DOHH2 (cell line): ENCODE results near the gene ITGA11.
"Not testable (repeated sequence)": the region's sequence is repeated elsewhere in the genome, so short reads cannot be mapped to it uniquely, and the experiment has no call there.

Experiments
- H3F3A ChIP-seq: fragments of 200-600 bp; sonication (generic), shearing (Covaris generic); 2 replicates; pipeline ENCODE4 v1.6.0; 2016; ENCODE audit warnings: antibody characterized with exemption, mild to moderate bottlenecking; ENCODE audit not compliant: control insufficient read depth, insufficient read depth
- H3K27ac ChIP-seq: fragments of 200-600 bp; sonication (generic); 2 replicates; pipeline ENCODE4 v1.5.1; 2014; ENCODE audit warnings: low read depth, mild to moderate bottlenecking, low read length, moderate library complexity
- H3K27me3 ChIP-seq: fragments of 200-600 bp; sonication (generic); 2 replicates; pipeline ENCODE4 v1.6.1; 2014; ENCODE audit warnings: mild to moderate bottlenecking, low read length, mixed read lengths; ENCODE audit not compliant: control insufficient read depth
- H3K36me3 ChIP-seq: fragments of 200-600 bp; sonication (generic); 2 replicates; pipeline ENCODE4 v1.6.1; 2014; ENCODE audit warnings: mild to moderate bottlenecking, low read length, moderate library complexity, mixed read lengths; ENCODE audit not compliant: control insufficient read depth
- H3K4me1 ChIP-seq: fragments of 200-600 bp; sonication (generic); 2 replicates; pipeline ENCODE4 v1.6.1; 2014; ENCODE audit warnings: mild to moderate bottlenecking, low read length, mixed read lengths; ENCODE audit not compliant: control insufficient read depth
- H3K4me2 ChIP-seq: fragments of 200-600 bp; sonication (generic); 2 replicates; pipeline ENCODE4 v1.6.0; 2014; ENCODE audit warnings: mild to moderate bottlenecking, low read length, moderate library complexity
- H3K4me3 ChIP-seq: fragments of 200-600 bp; sonication (generic); 2 replicates; pipeline ENCODE4 v1.5.1; 2014; ENCODE audit warnings: mild to moderate bottlenecking, low read length, mixed read lengths
- H3K79me2 ChIP-seq: fragments of 200-600 bp; sonication (generic); 2 replicates; pipeline ENCODE4 v1.6.1; 2014; ENCODE audit warnings: mild to moderate bottlenecking, low read length, mixed read lengths; ENCODE audit not compliant: control insufficient read depth
- H3K9me2 ChIP-seq: fragments of 200-600 bp; sonication (generic); replicated peaks from 2 replicates; pipeline ENCODE4 v1.6.1; 2014; ENCODE audit warnings: mild to moderate bottlenecking, low read length, mixed read lengths; ENCODE audit not compliant: control insufficient read depth
- H3K9me3 ChIP-seq: fragments of 200-600 bp; sonication (generic); 2 replicates; pipeline ENCODE4 v1.6.1; 2014; ENCODE audit warnings: antibody characterized with exemption, low read length, mixed read lengths; ENCODE audit not compliant: control insufficient read depth, insufficient read depth
- H4K20me1 ChIP-seq: fragments of 200-600 bp; sonication (generic); 2 replicates; pipeline ENCODE4 v1.6.0; 2014; ENCODE audit warnings: low read depth, mild to moderate bottlenecking, antibody characterized with exemption, low read length, moderate library complexity; ENCODE audit not compliant: control insufficient read depth, insufficient read depth
- EZH2phosphoT487 ChIP-seq: fragments of 200-600 bp; sonication (generic); IDR thresholded peaks from 2 replicates; pipeline ENCODE4 v1.6.1; 2017; ENCODE audit warnings: borderline replicate concordance, mild to moderate bottlenecking, antibody characterized with exemption, low read length, moderate library complexity, mixed read lengths
- TF ChIP-seq, protein P1 (sequence below): fragments of 200-600 bp; sonication (generic); IDR thresholded peaks from one replicate; pipeline ENCODE4 v1.5.1; 2014; ENCODE audit warnings: antibody characterized with exemption, mild to moderate bottlenecking, low read depth, low read length; ENCODE audit not compliant: poor library complexity, severe bottlenecking

The ITGA11 gene

GRCh38 chr15:68400066-68400456, 31.9 kb downstream of the ITGA11 start:
- no peak overlapping the region for H3K27ac ChIP-seq
- no peaks in the 10 kb centered on the region for H4K20me1 ChIP-seq

DNA sequence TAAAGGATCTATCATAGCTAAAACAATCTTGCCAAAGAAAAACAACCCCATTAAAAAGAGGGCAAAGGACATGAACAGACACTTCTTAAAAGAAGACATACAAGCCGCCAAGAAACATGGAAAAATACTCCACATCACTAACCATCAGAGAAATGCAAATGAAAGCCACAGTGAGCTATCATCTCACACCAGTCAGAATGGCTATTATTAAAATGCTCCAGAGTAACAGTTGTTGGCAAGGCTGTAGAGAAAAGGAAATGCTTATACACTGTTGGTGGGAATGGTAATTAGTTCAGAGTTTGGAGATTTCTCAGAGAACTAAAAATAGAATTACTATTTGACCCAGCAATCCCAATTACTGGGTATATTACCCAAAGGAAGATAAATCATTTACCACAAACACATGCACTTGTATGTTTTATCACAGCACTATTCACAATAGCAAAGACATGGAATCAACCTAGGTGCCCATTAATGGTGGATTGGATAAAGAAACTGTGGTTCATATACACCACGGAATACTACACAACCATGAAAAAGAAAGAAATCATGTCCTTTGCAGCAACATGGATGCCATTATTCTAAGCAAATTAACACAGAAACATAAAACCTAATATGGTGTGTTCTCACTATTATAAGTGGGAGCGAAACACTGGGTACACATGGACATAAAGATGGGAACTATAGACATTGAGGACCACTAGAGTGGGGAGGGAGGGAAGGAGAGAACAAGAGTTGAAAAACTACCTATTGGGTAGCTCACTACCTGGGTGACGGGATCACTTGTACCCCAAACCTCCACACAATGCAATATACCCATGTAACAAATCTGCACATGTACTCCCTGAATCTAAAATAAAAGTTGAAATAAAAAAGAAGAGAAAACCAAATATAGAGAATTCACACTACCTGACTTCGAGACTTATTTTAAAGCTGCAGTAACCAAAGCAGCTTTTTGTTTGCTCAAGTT, 32.6 kb downstream of the ITGA11 start:
- no peak for TF ChIP-seq EZH2phosphoT487
- TF ChIP-seq, protein P1, sequence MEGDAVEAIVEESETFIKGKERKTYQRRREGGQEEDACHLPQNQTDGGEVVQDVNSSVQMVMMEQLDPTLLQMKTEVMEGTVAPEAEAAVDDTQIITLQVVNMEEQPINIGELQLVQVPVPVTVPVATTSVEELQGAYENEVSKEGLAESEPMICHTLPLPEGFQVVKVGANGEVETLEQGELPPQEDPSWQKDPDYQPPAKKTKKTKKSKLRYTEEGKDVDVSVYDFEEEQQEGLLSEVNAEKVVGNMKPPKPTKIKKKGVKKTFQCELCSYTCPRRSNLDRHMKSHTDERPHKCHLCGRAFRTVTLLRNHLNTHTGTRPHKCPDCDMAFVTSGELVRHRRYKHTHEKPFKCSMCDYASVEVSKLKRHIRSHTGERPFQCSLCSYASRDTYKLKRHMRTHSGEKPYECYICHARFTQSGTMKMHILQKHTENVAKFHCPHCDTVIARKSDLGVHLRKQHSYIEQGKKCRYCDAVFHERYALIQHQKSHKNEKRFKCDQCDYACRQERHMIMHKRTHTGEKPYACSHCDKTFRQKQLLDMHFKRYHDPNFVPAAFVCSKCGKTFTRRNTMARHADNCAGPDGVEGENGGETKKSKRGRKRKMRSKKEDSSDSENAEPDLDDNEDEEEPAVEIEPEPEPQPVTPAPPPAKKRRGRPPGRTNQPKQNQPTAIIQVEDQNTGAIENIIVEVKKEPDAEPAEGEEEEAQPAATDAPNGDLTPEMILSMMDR = no peak
- Histone ChIP-seq H3K9me3 (no peaks in the 10 kb centered on the region), H3K4me1 (no peaks in the 10 kb centered on the region), H3K27me3 (no peaks in the 10 kb centered on the region), H3F3A (no peaks in the 10 kb centered on the region), H3K4me2 (no peak overlapping the region), H3K27ac (no peak overlapping the region), H3K79me2 (no peaks in the 10 kb centered on the region), H4K20me1 (no peaks in the 10 kb centered on the region), H3K9me2 (no peaks in the 10 kb centered on the region), H3K36me3 (no peaks in the 10 kb centered on the region), H3K4me3 (no peak overlapping the region)

More at GRCh38 chr15:68400066-68400456, 31.9 kb downstream of the ITGA11 start:
- H3K9me3 ChIP-seq = no peaks in the 10 kb centered on the region
- no peaks in the 10 kb centered on the region for H3F3A ChIP-seq
- no peak for TF ChIP-seq EZH2phosphoT487
- TF ChIP-seq, protein P1 = no peak
- H3K9me2 ChIP-seq = no peaks in the 10 kb centered on the region
- no peak overlapping the region for H3K4me2 ChIP-seq
- H3K79me2 ChIP-seq = no peaks in the 10 kb centered on the region
- H3K4me1 ChIP-seq = no peaks in the 10 kb centered on the region
- no peaks in the 10 kb centered on the region for H3K36me3 ChIP-seq
- no peak overlapping the region for H3K4me3 ChIP-seq
- H3K27me3 ChIP-seq = no peaks in the 10 kb centered on the region

GRCh38 chr15:68397999-68398398, 34.0 kb downstream of the ITGA11 start:
- H3K4me1 ChIP-seq, H3K27ac ChIP-seq, H3K4me2 ChIP-seq, H3K79me2 ChIP-seq, H4K20me1 ChIP-seq, H3K9me3 ChIP-seq, H3K4me3 ChIP-seq, H3F3A ChIP-seq, H3K27me3 ChIP-seq, H3K9me2 ChIP-seq, H3K36me3 ChIP-seq: not testable (repeated sequence)

DNA sequence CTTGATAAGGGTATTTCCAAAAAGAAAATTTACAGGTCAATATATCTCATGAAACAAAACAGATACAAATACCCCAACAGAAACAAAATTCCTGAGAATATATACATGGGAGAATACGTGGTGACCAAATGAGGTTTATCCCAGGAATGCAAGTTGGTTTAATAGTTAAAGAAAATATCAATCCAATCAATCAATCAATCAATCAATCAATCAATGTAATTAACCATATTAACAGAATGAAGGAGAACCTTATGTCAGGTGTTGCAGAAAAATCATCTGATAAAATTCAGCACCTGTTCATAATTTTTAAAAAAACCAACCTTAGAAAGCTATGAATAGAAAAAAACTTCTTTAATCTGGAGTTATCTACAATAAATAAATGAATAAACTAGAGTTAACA, 35.9 kb downstream of the ITGA11 start:
- H3K4me2 ChIP-seq = no peak overlapping the region
- TF ChIP-seq EZH2phosphoT487 = no peak
- TF ChIP-seq, protein P1 = no peak

More for the DNA sequence above, 35.9 kb downstream of the ITGA11 start:
- H3K36me3 ChIP-seq = no peaks in the 10 kb centered on the region
- H3K79me2 ChIP-seq = no peaks in the 10 kb centered on the region
- no peak overlapping the region for H3K27ac ChIP-seq
- H3K27me3 ChIP-seq = peaks cover 12% of the 10 kb centered on the region
- H3F3A ChIP-seq = no peaks in the 10 kb centered on the region
- no peaks in the 10 kb centered on the region for H3K4me1 ChIP-seq
- no peaks in the 10 kb centered on the region for H3K9me3 ChIP-seq
- H3K9me2 ChIP-seq = no peaks in the 10 kb centered on the region
- H3K4me3 ChIP-seq = no peak overlapping the region
- no peaks in the 10 kb centered on the region for H4K20me1 ChIP-seq
